HG02973 (cell line): ENCODE measurements around the gene PPA1.
"Not testable (repeated sequence)": the region's sequence is repeated elsewhere in the genome, so short reads cannot be mapped to it uniquely, and the experiment has no call there.

Experiments
- ATAC-seq: cut with Tn5 transposase; IDR thresholded peaks from one replicate; pipeline ENCODE4 v1.9.1; 2021; ENCODE audit warnings: moderate library complexity; ENCODE audit not compliant: unreplicated experiment

PPA1 gene

GRCh38 chr10:70222340-70222794 lies 10.9 kb downstream of the PPA1 start:
- no peak for ATAC-seq

DNA sequence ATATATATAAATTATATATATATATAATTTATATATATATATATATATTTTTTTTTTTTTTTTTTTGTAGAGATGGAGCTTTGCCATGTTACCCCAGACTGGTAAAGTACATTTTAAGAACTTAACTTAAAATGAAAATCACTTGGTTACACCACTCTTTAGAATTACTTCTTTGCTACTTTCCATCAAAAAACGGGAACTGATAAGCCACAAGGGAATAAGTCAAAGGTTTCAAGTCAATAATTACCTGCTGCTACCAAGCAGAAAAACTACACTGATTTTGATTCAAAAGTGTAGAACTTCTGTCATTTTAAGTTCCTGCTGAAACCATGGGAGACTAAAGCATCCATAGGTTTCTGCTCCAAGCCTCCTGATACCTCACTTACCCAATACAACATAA lies 12.2 kb downstream of the PPA1 start:
- ATAC-seq, result no peak

GRCh38 chr10:70212879-70213278 lies 20.4 kb downstream of the PPA1 start:
- no peak for ATAC-seq

GRCh38 chr10:70212277-70212676 lies 21.0 kb downstream of the PPA1 start:
- no peak for ATAC-seq

- ATAC-seq, result no peak
These were observed 26.5 kb downstream of the PPA1 start for GRCh38 chr10:70206762-70207161.

GRCh38 chr10:70201105-70201504 lies 32.1 kb downstream of the PPA1 start:
- no peak for ATAC-seq

- ATAC-seq, result no peak
These were observed 34.3 kb downstream of the PPA1 start for GRCh38 chr10:70198696-70199466.

- ATAC-seq, result no peak
These were observed 35.8 kb downstream of the PPA1 start for GRCh38 chr10:70197235-70197945.

DNA sequence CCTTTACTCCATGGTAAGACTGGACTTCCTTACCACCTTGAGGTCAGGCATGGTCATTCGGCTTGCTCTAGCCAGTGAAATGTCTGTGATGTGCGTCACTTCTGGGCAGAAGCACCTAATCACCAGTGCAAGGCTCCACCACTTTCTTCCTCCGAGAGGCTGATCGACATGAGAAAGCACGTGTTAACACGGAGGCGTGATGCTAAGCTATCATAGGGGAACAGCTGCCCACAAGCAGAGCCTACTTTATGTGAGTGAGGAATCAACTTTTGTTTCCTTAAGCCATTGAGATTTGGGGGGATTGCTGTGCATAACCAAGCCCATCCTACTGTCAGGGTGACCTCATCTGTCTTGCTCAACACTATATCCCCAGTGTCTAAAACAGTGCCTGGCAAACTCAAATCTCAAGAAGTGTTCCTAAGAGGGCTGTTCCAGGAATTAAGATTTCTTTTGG lies 39.8 kb downstream of the PPA1 start:
- ATAC-seq, result no peak

DNA sequence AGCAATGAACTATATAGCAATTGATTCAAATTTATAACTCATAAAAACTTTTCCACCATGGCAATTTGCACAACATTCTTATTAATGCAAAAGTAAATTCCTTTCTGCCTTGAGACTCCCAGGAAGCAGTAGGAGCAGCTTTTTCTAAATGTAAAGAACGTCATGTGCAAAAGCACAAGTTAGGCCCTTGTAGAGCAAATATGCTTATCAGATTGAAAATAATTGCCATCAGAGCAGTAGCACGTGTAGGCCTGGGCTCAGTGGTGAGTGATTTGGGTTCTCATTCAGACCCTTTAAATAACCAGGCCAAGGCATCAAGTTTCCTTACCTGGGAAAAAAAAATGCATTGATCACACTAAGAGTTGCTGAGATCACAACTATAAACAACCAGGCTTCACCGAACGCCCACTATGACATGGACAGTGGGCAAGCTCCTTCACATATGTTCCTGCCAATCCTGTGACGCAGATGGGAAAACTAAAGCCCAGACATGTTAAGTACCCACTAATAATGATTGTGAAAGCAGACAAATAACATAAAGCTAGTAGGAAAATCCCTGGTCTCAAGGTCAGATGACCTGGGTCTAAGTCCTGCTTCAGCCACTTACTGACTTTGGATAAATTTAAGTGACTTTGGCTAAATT lies 40.8 kb downstream of the PPA1 start:
- ATAC-seq, result no peak

- ATAC-seq, result no peak
These were observed 41.3 kb downstream of the PPA1 start for GRCh38 chr10:70191972-70192305.

- ATAC-seq, result no peak
These were observed 41.9 kb downstream of the PPA1 start for GRCh38 chr10:70191161-70191971.

- no peak for ATAC-seq
These were observed 42.6 kb downstream of the PPA1 start for GRCh38 chr10:70190581-70190980.

DNA sequence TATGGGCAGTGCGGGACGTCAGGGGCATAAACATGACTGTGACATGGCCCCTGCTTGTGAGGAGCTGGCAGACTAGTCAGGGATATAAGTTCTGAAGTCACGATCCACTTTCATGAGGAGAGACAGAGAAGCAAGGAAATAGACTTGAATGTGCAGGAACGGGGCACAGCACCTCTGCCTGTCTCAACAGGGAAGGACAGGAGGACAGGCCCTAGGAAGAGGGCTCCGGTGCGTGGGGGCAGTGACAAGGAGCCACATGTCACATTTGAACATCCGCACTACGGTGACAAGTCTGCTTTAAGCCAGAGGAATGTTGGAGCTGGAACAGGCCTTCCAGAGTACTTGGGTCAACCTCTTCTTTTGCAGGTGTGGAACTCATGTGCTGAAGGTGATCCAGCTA lies 43.1 kb downstream of the PPA1 start:
- ATAC-seq, result no peak

GRCh38 chr10:70188768-70189167 lies 44.5 kb downstream of the PPA1 start:
- ATAC-seq, result no peak

- ATAC-seq, result no peak
These were observed 46.7 kb downstream of the PPA1 start for GRCh38 chr10:70186571-70186970.

- no peak for ATAC-seq
These were observed 47.1 kb downstream of the PPA1 start for GRCh38 chr10:70186090-70186489.

DNA sequence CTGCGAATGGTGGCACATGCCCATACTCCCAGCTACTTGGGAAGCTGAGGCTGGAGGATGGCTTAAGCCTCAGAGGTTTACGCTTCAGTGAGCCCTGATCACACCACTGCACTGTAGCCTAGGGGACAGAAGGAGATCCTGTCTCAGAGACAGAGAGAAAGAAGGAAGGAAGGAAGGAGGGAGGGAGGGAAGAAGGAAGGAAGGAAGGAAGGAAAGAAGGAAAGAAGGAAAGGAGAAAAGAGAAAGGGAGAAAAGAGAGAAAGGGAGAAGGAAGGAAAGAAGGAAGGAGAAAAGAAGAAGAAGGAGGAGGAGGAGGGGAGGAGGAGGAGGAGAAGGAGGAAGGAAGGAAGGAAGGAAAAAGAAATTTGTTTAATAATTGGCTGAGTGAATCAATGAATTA lies 49.9 kb downstream of the PPA1 start:
- no peak for ATAC-seq

DNA sequence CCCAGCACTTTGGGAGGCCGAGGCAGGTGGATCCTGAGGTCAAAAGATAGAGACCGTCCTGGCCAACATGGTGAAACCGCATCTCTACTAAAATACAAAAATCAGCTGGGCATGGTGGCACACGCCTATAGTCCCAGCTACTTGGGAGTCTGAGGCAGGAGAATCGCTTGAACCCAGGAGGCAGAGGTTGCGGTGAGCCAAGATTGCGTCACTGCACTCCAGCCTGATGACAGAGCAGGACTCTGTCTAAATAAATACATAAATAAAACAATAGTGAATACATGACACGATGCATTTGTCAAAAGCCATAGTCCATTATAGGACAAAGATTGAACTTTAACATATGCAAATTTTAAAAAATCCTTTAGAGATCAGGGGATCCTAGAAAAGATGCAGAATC lies 54.0 kb downstream of the PPA1 start:
- ATAC-seq, result not testable (repeated sequence)

GRCh38 chr10:70178139-70178725 lies 55.0 kb downstream of the PPA1 start:
- no peak for ATAC-seq

DNA sequence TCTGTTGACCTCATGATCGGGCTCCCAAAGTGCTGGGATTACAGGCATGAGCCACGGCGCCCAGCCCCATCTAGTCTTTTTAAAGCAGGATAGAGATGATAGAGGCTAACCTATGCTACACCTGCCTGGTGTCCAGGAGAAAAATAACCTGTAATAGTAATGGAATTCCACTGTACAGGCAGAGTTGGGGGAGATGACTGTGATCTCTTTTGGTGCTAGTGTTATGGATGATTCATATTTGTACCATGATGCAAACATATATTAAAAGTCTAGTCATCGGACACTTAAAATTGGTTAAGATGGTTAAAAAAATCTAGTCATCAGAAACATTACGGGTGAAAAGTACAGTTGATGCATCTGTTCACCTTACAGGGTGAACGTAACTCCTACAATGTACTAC lies 56.8 kb downstream of the PPA1 start:
- ATAC-seq, result no peak
